Measurements from ENCODE around the gene HLA-DQA1.

The HLA-DQA1 gene

GRCh38 chr6:32685603-32686002 lies 48.4 kb downstream of the HLA-DQA1 start:
- no peak for TF ChIP-seq MYC (IDR thresholded peaks at IDR 0.05; ENCODE audit: low read depth, low read length)
- TF ChIP-seq, protein P1, sequence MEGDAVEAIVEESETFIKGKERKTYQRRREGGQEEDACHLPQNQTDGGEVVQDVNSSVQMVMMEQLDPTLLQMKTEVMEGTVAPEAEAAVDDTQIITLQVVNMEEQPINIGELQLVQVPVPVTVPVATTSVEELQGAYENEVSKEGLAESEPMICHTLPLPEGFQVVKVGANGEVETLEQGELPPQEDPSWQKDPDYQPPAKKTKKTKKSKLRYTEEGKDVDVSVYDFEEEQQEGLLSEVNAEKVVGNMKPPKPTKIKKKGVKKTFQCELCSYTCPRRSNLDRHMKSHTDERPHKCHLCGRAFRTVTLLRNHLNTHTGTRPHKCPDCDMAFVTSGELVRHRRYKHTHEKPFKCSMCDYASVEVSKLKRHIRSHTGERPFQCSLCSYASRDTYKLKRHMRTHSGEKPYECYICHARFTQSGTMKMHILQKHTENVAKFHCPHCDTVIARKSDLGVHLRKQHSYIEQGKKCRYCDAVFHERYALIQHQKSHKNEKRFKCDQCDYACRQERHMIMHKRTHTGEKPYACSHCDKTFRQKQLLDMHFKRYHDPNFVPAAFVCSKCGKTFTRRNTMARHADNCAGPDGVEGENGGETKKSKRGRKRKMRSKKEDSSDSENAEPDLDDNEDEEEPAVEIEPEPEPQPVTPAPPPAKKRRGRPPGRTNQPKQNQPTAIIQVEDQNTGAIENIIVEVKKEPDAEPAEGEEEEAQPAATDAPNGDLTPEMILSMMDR (IDR thresholded peaks at IDR 0.05; ENCODE audit: low read depth, low read length): no peak
- TF ChIP-seq, protein P2, sequence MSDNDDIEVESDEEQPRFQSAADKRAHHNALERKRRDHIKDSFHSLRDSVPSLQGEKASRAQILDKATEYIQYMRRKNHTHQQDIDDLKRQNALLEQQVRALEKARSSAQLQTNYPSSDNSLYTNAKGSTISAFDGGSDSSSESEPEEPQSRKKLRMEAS (IDR thresholded peaks at IDR 0.05; ENCODE audit: low read depth, low read length): no peak
- no peak for TF ChIP-seq POLR2A (IDR thresholded peaks at IDR 0.05; ENCODE audit: extremely low read depth, insufficient read length)
- no peak overlapping the region for H3K4me3 ChIP-seq (ENCODE audit: low read depth, low read length)
- no peak for DNase-seq (ENCODE audit: low read depth)

DNA sequence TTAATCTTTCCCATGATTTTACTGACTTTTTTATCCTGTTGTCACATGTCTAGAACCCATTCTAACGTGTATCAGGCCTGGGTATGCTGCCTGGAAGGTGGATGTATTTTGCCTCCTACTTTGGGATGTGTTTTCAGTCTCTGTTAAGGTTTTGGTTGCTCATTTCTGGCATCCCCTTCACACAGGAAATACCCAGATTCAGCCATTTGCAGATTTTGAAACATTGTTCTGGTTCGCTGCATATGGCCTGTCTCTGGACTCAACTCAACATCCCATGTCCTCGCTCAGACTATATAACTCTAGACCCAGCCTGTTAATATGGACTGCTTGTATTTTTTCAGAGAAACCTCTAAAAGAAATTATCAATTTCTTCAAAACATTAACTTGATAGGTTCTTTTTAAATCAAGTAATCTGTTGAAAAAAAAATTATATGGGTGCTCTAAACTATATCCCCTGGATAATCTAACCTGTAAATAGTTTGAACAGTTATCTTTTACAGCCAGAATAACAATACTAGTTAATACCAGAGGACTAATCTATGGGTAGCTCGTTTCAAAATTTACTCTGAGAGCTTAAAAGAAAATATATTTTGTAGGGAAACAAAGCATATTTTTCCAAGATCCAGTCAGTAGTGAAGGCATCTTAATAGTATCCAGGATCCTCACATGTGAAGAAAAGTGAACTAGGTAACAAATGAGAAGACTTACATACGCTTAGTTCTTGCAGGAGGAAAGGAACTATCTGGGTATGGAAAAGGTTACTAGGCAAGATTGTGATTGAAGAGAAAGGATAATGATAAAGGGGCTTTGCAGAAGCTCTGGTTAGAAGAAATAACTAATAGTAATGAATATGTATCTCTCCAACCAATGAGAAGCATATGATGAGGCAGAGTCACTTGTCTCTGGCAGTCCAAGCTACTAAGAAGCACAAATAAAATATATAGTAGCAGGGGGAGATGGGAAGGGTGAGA lies 52.6 kb downstream of the HLA-DQA1 start:
- DNase-seq (ENCODE audit: low read depth): no peak
- H3K4me3 ChIP-seq (ENCODE audit: low read depth, low read length): no peak overlapping the region
- TF ChIP-seq POLR2A (IDR thresholded peaks at IDR 0.05; ENCODE audit: extremely low read depth, insufficient read length): no peak
- TF ChIP-seq MYC (IDR thresholded peaks at IDR 0.05; ENCODE audit: low read depth, low read length): no peak
- TF ChIP-seq, protein P1 (IDR thresholded peaks at IDR 0.05; ENCODE audit: low read depth, low read length): no peak
- TF ChIP-seq, protein P2 (IDR thresholded peaks at IDR 0.05; ENCODE audit: low read depth, low read length): no peak

DNA sequence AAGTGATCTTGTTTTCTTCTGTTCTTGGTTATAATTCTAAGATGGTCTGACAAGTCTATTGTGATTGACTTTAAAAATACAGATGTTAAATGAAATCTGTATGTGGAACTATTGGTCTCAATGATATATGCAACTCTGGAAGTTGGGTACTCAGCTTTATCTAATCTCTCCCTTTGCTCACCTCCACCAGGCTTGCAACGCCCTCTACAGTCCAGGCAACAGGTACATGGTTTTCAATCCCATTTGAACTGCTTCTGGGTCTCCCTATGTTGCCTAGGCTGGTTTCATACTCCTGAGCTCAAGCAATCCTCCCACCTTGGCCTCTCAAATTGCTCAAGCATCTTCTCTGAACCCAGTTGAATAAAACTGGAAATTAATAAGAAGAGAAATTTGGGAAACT lies 54.8 kb downstream of the HLA-DQA1 start:
- H3K4me3 ChIP-seq (ENCODE audit: low read depth, low read length): no peak overlapping the region
- DNase-seq (ENCODE audit: low read depth): no peak
- TF ChIP-seq, protein P2 (IDR thresholded peaks at IDR 0.05; ENCODE audit: low read depth, low read length): no peak
- TF ChIP-seq POLR2A (IDR thresholded peaks at IDR 0.05; ENCODE audit: extremely low read depth, insufficient read length): no peak
- no peak for TF ChIP-seq MYC (IDR thresholded peaks at IDR 0.05; ENCODE audit: low read depth, low read length)
- TF ChIP-seq, protein P1 (IDR thresholded peaks at IDR 0.05; ENCODE audit: low read depth, low read length): no peak

Data from NB4 (cell line).